ENCODE data around the gene GCK. TPM values are rescaled to one million over a fixed set of nuclear protein-coding genes. Genes with fewer than 3 reads are reported as not detected.

GCK gene
- total RNA-seq, 2 donors from 2014 or later: 0.91 to 2.7 TPM

- H3K4me3 ChIP-seq: no peak overlapping the region
- no peak for DNase-seq (ENCODE audit: low spot score)
- H3K9me3 ChIP-seq: no peaks in the 10 kb centered on the region
- no peak overlapping the region for H3K27ac ChIP-seq
- intact Hi-C loops (cut with DNase I): no loop called here
- no peaks in the 10 kb centered on the region for H3K36me3 ChIP-seq
- no peaks in the 10 kb centered on the region for H3K27me3 ChIP-seq (replicated peaks; ENCODE audit: insufficient read depth)
- no peaks in the 10 kb centered on the region for H3K4me1 ChIP-seq (replicated peaks)
- 80% methylated on average over 16 of the region's 16 CpGs for WGBS
- TF ChIP-seq CTCF (IDR thresholded peaks at IDR 0.05) (no peak), POLR2AphosphoS5 (IDR thresholded peaks at IDR 0.05) (no peak), POLR2A (IDR thresholded peaks at IDR 0.05) (no peak)
These were observed 38.0 kb downstream of the GCK start for GRCh38 chr7:44150966-44151941.

GRCh38 chr7:44150466-44150832 is 38.8 kb downstream of the GCK start:
- Histone ChIP-seq H3K4me3 (no peak overlapping the region), H3K4me1 (replicated peaks) (no peaks in the 10 kb centered on the region), H3K27me3 (replicated peaks; ENCODE audit: insufficient read depth) (no peaks in the 10 kb centered on the region), H3K27ac (no peak overlapping the region), H3K36me3 (no peaks in the 10 kb centered on the region), H3K9me3 (no peaks in the 10 kb centered on the region)
- no peak for TF ChIP-seq POLR2AphosphoS5 (IDR thresholded peaks at IDR 0.05)
- no peak for TF ChIP-seq POLR2A (IDR thresholded peaks at IDR 0.05)
- TF ChIP-seq CTCF (IDR thresholded peaks at IDR 0.05): no peak
- intact Hi-C loops (cut with DNase I): no loop called here
- DNase-seq (ENCODE audit: low spot score): no peak
- 66% methylated on average over 5 of the region's 5 CpGs for WGBS

- DNase-seq (ENCODE audit: low spot score): no peak
- 74% methylated on average over 18 of the region's 18 CpGs for WGBS
- Histone ChIP-seq H3K27me3 (replicated peaks; ENCODE audit: insufficient read depth) (no peaks in the 10 kb centered on the region), H3K4me3 (no peak overlapping the region), H3K4me1 (replicated peaks) (no peaks in the 10 kb centered on the region), H3K36me3 (no peaks in the 10 kb centered on the region), H3K27ac (no peak overlapping the region), H3K9me3 (no peaks in the 10 kb centered on the region)
- TF ChIP-seq POLR2AphosphoS5 (IDR thresholded peaks at IDR 0.05): no peak
- TF ChIP-seq CTCF (IDR thresholded peaks at IDR 0.05): no peak
- TF ChIP-seq POLR2A (IDR thresholded peaks at IDR 0.05): no peak
- intact Hi-C loops (cut with DNase I): no loop called here
These were observed 39.4 kb downstream of the GCK start for GRCh38 chr7:44149571-44150465.

- WGBS: 87% methylated on average over 9 of the region's 9 CpGs
- no peaks in the 10 kb centered on the region for H3K4me1 ChIP-seq (replicated peaks)
- TF ChIP-seq CTCF (IDR thresholded peaks at IDR 0.05): no peak
- no peak for TF ChIP-seq POLR2AphosphoS5 (IDR thresholded peaks at IDR 0.05)
- no peak for TF ChIP-seq POLR2A (IDR thresholded peaks at IDR 0.05)
- H3K27me3 ChIP-seq (replicated peaks; ENCODE audit: insufficient read depth): no peaks in the 10 kb centered on the region
- H3K36me3 ChIP-seq: no peaks in the 10 kb centered on the region
- no peaks in the 10 kb centered on the region for H3K9me3 ChIP-seq
- intact Hi-C loops (cut with DNase I): no loop called here
- no peak overlapping the region for H3K4me3 ChIP-seq
- DNase-seq (ENCODE audit: low spot score): no peak
- H3K27ac ChIP-seq: no peak overlapping the region
These were observed 40.2 kb downstream of the GCK start for GRCh38 chr7:44148961-44149536.
